Measurements from ENCODE around the gene KCNQ5.
"Not testable (repeated sequence)": the region's sequence is repeated elsewhere in the genome, so short reads cannot be mapped to it uniquely, and the experiment has no call there.

KCNQ5 gene

GRCh38 chr6:73182021-73182607 is 560.2 kb downstream of the KCNQ5 start:
- DNase-seq (ENCODE audit: low read depth) = no peak

- not testable (repeated sequence) for DNase-seq (ENCODE audit: low read depth)
Observed at GRCh38 chr6:73193302-73193701, 571.4 kb downstream of the KCNQ5 start.

- DNase-seq (ENCODE audit: low read depth) = no peak
Observed at GRCh38 chr6:73194744-73195143, 572.9 kb downstream of the KCNQ5 start.

- no peak for DNase-seq (ENCODE audit: low read depth)
Observed at GRCh38 chr6:73200247-73200646, 578.4 kb downstream of the KCNQ5 start.

GRCh38 chr6:73200735-73201134 is 578.9 kb downstream of the KCNQ5 start:
- DNase-seq (ENCODE audit: low read depth) = no peak

GRCh38 chr6:73203098-73203497 is 581.2 kb downstream of the KCNQ5 start:
- DNase-seq (ENCODE audit: low read depth) = no peak

GRCh38 chr6:73204252-73204651 is 582.4 kb downstream of the KCNQ5 start:
- no peak for DNase-seq (ENCODE audit: low read depth)

GRCh38 chr6:73207221-73207837 is 585.5 kb downstream of the KCNQ5 start:
- DNase-seq (ENCODE audit: low read depth) = no peak

GRCh38 chr6:73209117-73209516 is 587.3 kb downstream of the KCNQ5 start:
- DNase-seq (ENCODE audit: low read depth) = no peak

GRCh38 chr6:73216859-73217258 is 595.0 kb downstream of the KCNQ5 start:
- DNase-seq (ENCODE audit: low read depth) = no peak

- no peak for DNase-seq (ENCODE audit: low read depth)
Observed at GRCh38 chr6:73225396-73225795, 603.5 kb downstream of the KCNQ5 start, which contains the start of gene KHDC1L. TSS of gene KHDC1L (minus strand) at chr6:73225496. CDS start at chr6:73225408, 88 bp downstream.

- no peak for DNase-seq (ENCODE audit: low read depth)
Observed at GRCh38 chr6:73227606-73228255, 605.9 kb downstream of the KCNQ5 start.

GRCh38 chr6:73231986-73232391 is 610.1 kb downstream of the KCNQ5 start:
- DNase-seq (ENCODE audit: low read depth) = no peak

GRCh38 chr6:73233048-73233447 is 611.2 kb downstream of the KCNQ5 start:
- DNase-seq (ENCODE audit: low read depth) = no peak

- not testable (repeated sequence) for DNase-seq (ENCODE audit: low read depth)
Observed at GRCh38 chr6:73233971-73234370, 612.1 kb downstream of the KCNQ5 start.

GRCh38 chr6:73234733-73235132 is 612.9 kb downstream of the KCNQ5 start:
- no peak for DNase-seq (ENCODE audit: low read depth)

- DNase-seq (ENCODE audit: low read depth) = no peak
Observed at GRCh38 chr6:73236144-73236750, 614.4 kb downstream of the KCNQ5 start.

- no peak for DNase-seq (ENCODE audit: low read depth)
Observed at GRCh38 chr6:73240730-73241129, 618.9 kb downstream of the KCNQ5 start.

GRCh38 chr6:73242001-73242400 is 620.1 kb downstream of the KCNQ5 start:
- no peak for DNase-seq (ENCODE audit: low read depth)

Data from stimulated activated CD8-positive, alpha-beta memory T cell treated with anti-CD3 and anti-CD28 coated beads, Interleukin-12 subunit alpha, Interleukin-12 subunit beta, amount 100 ng/mL, for 4 hours (primary cell).